ENCODE data around the gene ARRDC5. TPM values are rescaled to one million over a fixed set of nuclear protein-coding genes. Genes with fewer than 3 reads are reported as not detected.
"Not testable (repeated sequence)": the region's sequence is repeated elsewhere in the genome, so short reads cannot be mapped to it uniquely, and the experiment has no call there.

The ARRDC5 gene
- 10 to 100 TPM in 1 of 2 experiments, 1 to 10 TPM in 1; 9.1 to 13.2 TPM for total RNA-seq
- 1 to 10 TPM in 1 of 2 donors, under 1 TPM in 1; 0.52 to 1.4 TPM for polyA plus RNA-seq

DNA sequence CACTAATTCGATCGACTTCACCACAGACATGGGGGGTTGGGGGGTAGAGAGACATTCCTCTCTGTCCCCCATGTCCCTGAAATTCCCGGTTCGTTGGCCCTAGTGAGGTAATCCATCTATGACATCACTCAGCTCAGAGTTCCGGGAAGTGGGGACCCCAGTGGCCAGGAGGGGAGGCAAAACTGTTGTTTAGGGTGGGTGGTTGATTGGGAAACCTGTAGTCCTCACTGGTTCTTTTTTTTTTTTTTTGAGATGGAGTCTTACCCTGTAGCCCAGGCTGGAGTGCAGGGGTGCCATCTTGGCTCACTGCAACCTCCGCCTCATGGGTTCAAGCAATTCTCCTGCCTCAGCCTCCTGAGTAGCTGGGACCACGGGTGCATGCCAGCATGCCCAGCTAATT lies at the start of gene ARRDC5:
Gene ARRDC5 (minus strand): TSS at position 101 of the 400 bp plus-strand sequence. CDS start 71 bp downstream, at position 30.
- H3K9me3 ChIP-seq (ENCODE audit: control insufficient read depth in 1 of 2, low read length in 2 of 2): no peaks in the 10 kb centered on the region
- ChIA-PET CTCF (ENCODE audit: partially characterized antibody) (interaction anchor here (2.0 kb wide), 1 partner anchor 9 kb away, joined by 7 read pairs; no protein-coding TSS in a partner anchor), POLR2A (ENCODE audit: partially characterized antibody) (no interaction called here)
- no peaks in the 10 kb centered on the region for H3K36me3 ChIP-seq (ENCODE audit: insufficient read depth, low read length)
- no peaks in the 10 kb centered on the region for H3K27me3 ChIP-seq (ENCODE audit: insufficient read depth, low read length)
- Mint-ChIP-seq H3K27ac (peak within 1 kb of the TSS in 2 of 7 donors; percentile 41 to 57), H3K9me3 (no peaks in the 10 kb centered on the region), H3K27me3 (no peaks in the 10 kb centered on the region), H3K4me3 (no peak within 1 kb of the TSS), H3K36me3 (peaks cover 0 to 3% of the 10 kb centered on the region in 2 donors), H3K4me1 (peaks cover 0 to under 1% (median 0%) of the 10 kb centered on the region in 4 donors)
- H3K27ac ChIP-seq (ENCODE audit: low read depth, low read length): no peak within 1 kb of the TSS
- no peak for DNase-seq
- H3K4me3 ChIP-seq (ENCODE audit: low read length in 2 of 2): no peak within 1 kb of the TSS
- intact Hi-C loops (cut with micrococcal nuclease): no loop called here
- no peaks in the 10 kb centered on the region for H3K4me1 ChIP-seq (ENCODE audit: insufficient read depth, low read length)

GRCh38 chr19:4951656-4952055 lies 49.0 kb upstream of the ARRDC5 start:
- ChIA-PET CTCF (ENCODE audit: partially characterized antibody) (no interaction called here), POLR2A (ENCODE audit: partially characterized antibody) (no interaction called here)
- Histone ChIP-seq H3K27me3 (ENCODE audit: insufficient read depth, low read length) (no peaks in the 10 kb centered on the region), H3K4me1 (ENCODE audit: insufficient read depth, low read length) (no peaks in the 10 kb centered on the region), H3K36me3 (ENCODE audit: insufficient read depth, low read length) (no peaks in the 10 kb centered on the region), H3K27ac (ENCODE audit: low read depth, low read length) (no peak overlapping the region), H3K9me3 (ENCODE audit: control insufficient read depth in 1 of 2, low read length in 2 of 2) (no peaks in the 10 kb centered on the region), H3K4me3 (ENCODE audit: low read length in 2 of 2) (no peak overlapping the region)
- Mint-ChIP-seq H3K9me3 (peaks cover 0 to 1% (median 0%) of the 10 kb centered on the region in 8 donors), H3K4me1 (peaks cover 0 to 3% (median 0%) of the 10 kb centered on the region in 4 donors), H3K27me3 (no peaks in the 10 kb centered on the region), H3K27ac (peak overlapping the region in 1 of 7 donors; percentile 68), H3K4me3 (no peak overlapping the region), H3K36me3 (no peaks in the 10 kb centered on the region)
- intact Hi-C loops (cut with micrococcal nuclease): no loop called here
- DNase-seq: no peak

DNA sequence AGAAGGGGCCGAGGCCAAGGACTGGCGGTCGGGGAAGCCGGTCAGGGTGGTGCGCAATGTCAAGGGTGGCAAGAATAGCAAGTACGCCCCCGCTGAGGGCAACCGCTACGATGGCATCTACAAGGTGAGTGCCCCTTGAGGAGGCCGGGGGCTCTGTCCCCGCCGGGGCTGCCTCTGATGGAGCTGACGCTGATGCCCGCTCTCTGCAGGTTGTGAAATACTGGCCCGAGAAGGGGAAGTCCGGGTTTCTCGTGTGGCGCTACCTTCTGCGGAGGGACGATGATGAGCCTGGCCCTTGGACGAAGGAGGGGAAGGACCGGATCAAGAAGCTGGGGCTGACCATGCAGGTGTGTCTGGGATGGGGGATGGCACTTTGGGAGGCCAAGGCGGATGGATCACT lies 48.0 kb upstream of the ARRDC5 start:
- H3K27me3 Mint-ChIP-seq; POLR2A ChIA-PET (ENCODE audit: partially characterized antibody); H3K27ac Mint-ChIP-seq; H3K9me3 Mint-ChIP-seq; H3K9me3 ChIP-seq (ENCODE audit: control insufficient read depth in 1 of 2, low read length in 2 of 2); CTCF ChIA-PET (ENCODE audit: partially characterized antibody); H3K4me3 ChIP-seq (ENCODE audit: low read length in 2 of 2); H3K27me3 ChIP-seq (ENCODE audit: insufficient read depth, low read length); H3K27ac ChIP-seq (ENCODE audit: low read depth, low read length); intact Hi-C loops (cut with micrococcal nuclease); DNase-seq; H3K4me1 ChIP-seq (ENCODE audit: insufficient read depth, low read length); H3K36me3 Mint-ChIP-seq; H3K4me3 Mint-ChIP-seq; H3K36me3 ChIP-seq (ENCODE audit: insufficient read depth, low read length); H3K4me1 Mint-ChIP-seq: not testable (repeated sequence)

- H3K36me3 Mint-ChIP-seq; H3K4me1 ChIP-seq (ENCODE audit: insufficient read depth, low read length); H3K36me3 ChIP-seq (ENCODE audit: insufficient read depth, low read length); H3K4me3 Mint-ChIP-seq; H3K27ac Mint-ChIP-seq; intact Hi-C loops (cut with micrococcal nuclease); H3K9me3 Mint-ChIP-seq; H3K4me1 Mint-ChIP-seq; DNase-seq; H3K27me3 Mint-ChIP-seq; H3K27ac ChIP-seq (ENCODE audit: low read depth, low read length); H3K27me3 ChIP-seq (ENCODE audit: insufficient read depth, low read length); H3K4me3 ChIP-seq (ENCODE audit: low read length in 2 of 2); H3K9me3 ChIP-seq (ENCODE audit: control insufficient read depth in 1 of 2, low read length in 2 of 2): not testable (repeated sequence)
- CTCF ChIA-PET (ENCODE audit: partially characterized antibody): interaction anchor here (1.6 kb wide), 1 partner anchor 30 kb away, joined by 5 read pairs; no protein-coding TSS in a partner anchor
- POLR2A ChIA-PET (ENCODE audit: partially characterized antibody): interaction anchor here (0.6 kb wide), 1 partner anchor 38 kb away, joined by 3 read pairs; no protein-coding TSS in a partner anchor
These were observed 39.0 kb upstream of the ARRDC5 start for GRCh38 chr19:4941638-4942169.

GRCh38 chr19:4939466-4939865 lies 36.8 kb upstream of the ARRDC5 start:
- POLR2A ChIA-PET (ENCODE audit: partially characterized antibody): no interaction called here
- CTCF ChIA-PET (ENCODE audit: partially characterized antibody): interaction anchor here (0.6 kb wide), 1 partner anchor 86 kb away, joined by 3 read pairs; no protein-coding TSS in a partner anchor
- H3K9me3 Mint-ChIP-seq: no peaks in the 10 kb centered on the region
- H3K4me3 Mint-ChIP-seq: no peak overlapping the region
- Histone ChIP-seq H3K36me3 (ENCODE audit: insufficient read depth, low read length) (no peaks in the 10 kb centered on the region), H3K27me3 (ENCODE audit: insufficient read depth, low read length) (no peaks in the 10 kb centered on the region), H3K4me1 (ENCODE audit: insufficient read depth, low read length) (no peaks in the 10 kb centered on the region), H3K4me3 (ENCODE audit: low read length in 2 of 2) (no peak overlapping the region), H3K27ac (ENCODE audit: low read depth, low read length) (no peak overlapping the region), H3K9me3 (ENCODE audit: control insufficient read depth in 1 of 2, low read length in 2 of 2) (no peaks in the 10 kb centered on the region)
- no peak for DNase-seq
- peak overlapping the region in 1 of 7 donors; percentile 14 for H3K27ac Mint-ChIP-seq
- intact Hi-C loops (cut with micrococcal nuclease): no loop called here
- H3K27me3 Mint-ChIP-seq: no peaks in the 10 kb centered on the region
- H3K36me3 Mint-ChIP-seq: no peaks in the 10 kb centered on the region
- no peaks in the 10 kb centered on the region for H3K4me1 Mint-ChIP-seq

DNA sequence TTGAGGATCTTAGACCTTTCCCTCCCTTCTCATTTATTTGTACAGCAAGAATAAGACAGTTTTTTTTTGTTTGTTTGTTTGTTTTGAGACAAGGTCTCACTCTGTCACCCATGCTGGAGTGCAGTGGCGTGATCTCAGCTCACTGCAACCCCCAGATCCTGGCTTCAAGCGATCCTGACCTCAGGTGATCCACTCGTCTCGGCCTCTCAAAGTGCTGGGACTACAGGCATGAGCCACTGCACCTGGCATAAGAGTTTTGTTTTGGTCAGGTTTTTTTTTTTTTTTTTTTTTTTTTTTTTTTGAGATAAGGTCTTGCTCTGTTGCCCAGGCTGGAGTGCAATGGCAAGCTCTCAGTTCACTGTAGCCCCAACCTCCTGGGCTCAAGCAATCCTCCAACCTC lies 35.8 kb upstream of the ARRDC5 start:
- H3K4me3 Mint-ChIP-seq; H3K36me3 ChIP-seq (ENCODE audit: insufficient read depth, low read length); H3K36me3 Mint-ChIP-seq; H3K9me3 ChIP-seq (ENCODE audit: control insufficient read depth in 1 of 2, low read length in 2 of 2); intact Hi-C loops (cut with micrococcal nuclease); H3K9me3 Mint-ChIP-seq; H3K4me3 ChIP-seq (ENCODE audit: low read length in 2 of 2); CTCF ChIA-PET (ENCODE audit: partially characterized antibody); H3K27me3 Mint-ChIP-seq; DNase-seq; H3K27me3 ChIP-seq (ENCODE audit: insufficient read depth, low read length); H3K27ac ChIP-seq (ENCODE audit: low read depth, low read length); H3K4me1 ChIP-seq (ENCODE audit: insufficient read depth, low read length); H3K4me1 Mint-ChIP-seq: not testable (repeated sequence)
- POLR2A ChIA-PET (ENCODE audit: partially characterized antibody): interaction anchor here (0.6 kb wide), 2 partner anchors 32 to 206 kb away, joined by 3 read pairs; no protein-coding TSS in a partner anchor
- peak overlapping the region in 2 of 7 donors; percentile 6 to 42 for H3K27ac Mint-ChIP-seq

DNA sequence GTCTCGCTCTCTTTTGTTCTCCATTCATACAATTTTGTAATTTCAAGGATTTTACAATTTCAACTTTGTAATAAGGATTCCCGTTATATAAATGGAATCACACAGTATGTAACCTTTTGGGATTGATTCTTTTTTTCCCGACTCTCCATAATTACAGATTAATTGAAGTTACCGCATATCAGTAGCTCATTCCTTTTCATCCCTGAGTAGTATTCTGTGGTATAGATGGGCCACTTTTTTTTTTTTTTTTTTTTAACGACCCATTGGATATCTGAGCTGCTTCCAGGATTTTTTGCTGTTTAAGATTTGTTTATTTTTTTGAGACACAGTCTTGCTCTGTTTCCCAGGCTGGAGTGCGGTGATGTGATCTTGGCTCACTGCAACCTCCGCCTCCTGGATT lies 34.4 kb upstream of the ARRDC5 start:
- intact Hi-C loops (cut with micrococcal nuclease): no loop called here
- DNase-seq: no peak
- no peaks in the 10 kb centered on the region for H3K4me1 ChIP-seq (ENCODE audit: insufficient read depth, low read length)
- no peaks in the 10 kb centered on the region for H3K9me3 ChIP-seq (ENCODE audit: control insufficient read depth in 1 of 2, low read length in 2 of 2)
- no peak overlapping the region for H3K4me3 ChIP-seq (ENCODE audit: low read length in 2 of 2)
- CTCF ChIA-PET (ENCODE audit: partially characterized antibody): interaction anchor here (0.6 to 1.1 kb wide), 2 partner anchors 67 to 86 kb away, joined by 3 read pairs; no protein-coding TSS in a partner anchor
- H3K27ac ChIP-seq (ENCODE audit: low read depth, low read length): no peak overlapping the region
- H3K27ac Mint-ChIP-seq: peak overlapping the region in 1 of 7 donors; percentile 4
- H3K27me3 ChIP-seq (ENCODE audit: insufficient read depth, low read length): no peaks in the 10 kb centered on the region
- H3K27me3 Mint-ChIP-seq: no peaks in the 10 kb centered on the region
- no peaks in the 10 kb centered on the region for H3K36me3 Mint-ChIP-seq
- H3K4me1 Mint-ChIP-seq: no peaks in the 10 kb centered on the region
- no peaks in the 10 kb centered on the region for H3K36me3 ChIP-seq (ENCODE audit: insufficient read depth, low read length)
- H3K4me3 Mint-ChIP-seq: no peak overlapping the region
- H3K9me3 Mint-ChIP-seq: no peaks in the 10 kb centered on the region
- POLR2A ChIA-PET (ENCODE audit: partially characterized antibody): interaction anchor here (1.0 kb wide), 1 partner anchor 8 kb away, joined by 4 read pairs; no protein-coding TSS in a partner anchor
